H9 (cell line): ENCODE measurements around the gene CDSN. TPM values are rescaled to one million over a fixed set of nuclear protein-coding genes. Genes with fewer than 3 reads are reported as not detected.

Source experiments
- DNase-seq: peaks from one replicate; pipeline ENCODE4 v3.0.0-alpha.2; 2017
- H2AFZ ChIP-seq: one replicate; pipeline ENCODE4 v1.6.1; 2013; ENCODE audit warnings: mild to moderate bottlenecking, low read length, control low read depth, moderate library complexity
- H2AK5ac ChIP-seq: 2 replicates; pipeline ENCODE4 v1.6.1; 2013; ENCODE audit warnings: low read length, control low read depth, mixed read lengths; ENCODE audit not compliant: insufficient read length
- H2BK120ac ChIP-seq: one replicate; pipeline ENCODE4 v1.6.1; 2013; ENCODE audit warnings: low read depth, mild to moderate bottlenecking, low read length, control low read depth, inconsistent platforms; ENCODE audit not compliant: poor library complexity, severe bottlenecking
- H2BK12ac ChIP-seq: 2 replicates; pipeline ENCODE4 v1.6.1; 2013; ENCODE audit warnings: low read length, control low read depth, mixed read lengths, low read depth; ENCODE audit not compliant: insufficient read length
- H2BK15ac ChIP-seq: 2 replicates; pipeline ENCODE4 v1.6.1; 2013; ENCODE audit warnings: low read depth, low read length, control low read depth
- H2BK20ac ChIP-seq: one replicate; pipeline ENCODE4 v1.6.1; 2013; ENCODE audit warnings: low read depth, mild to moderate bottlenecking, low read length, control low read depth, inconsistent platforms; ENCODE audit not compliant: poor library complexity, severe bottlenecking
- H2BK5ac ChIP-seq: 2 replicates; pipeline ENCODE4 v1.6.1; 2013; ENCODE audit warnings: low read length, control low read depth, mixed read lengths; ENCODE audit not compliant: insufficient read length
- H3K14ac ChIP-seq: 2 replicates; pipeline ENCODE4 v1.6.1; 2013; ENCODE audit warnings: low read length, control low read depth; ENCODE audit not compliant: insufficient read depth
- H3K18ac ChIP-seq: 2 replicates; pipeline ENCODE4 v1.6.1; 2013; ENCODE audit warnings: low read depth, mild to moderate bottlenecking, mixed read lengths, low read length, control low read depth; ENCODE audit not compliant: insufficient read length
- H3K23ac ChIP-seq: 2 replicates; pipeline ENCODE4 v1.6.1; 2013; ENCODE audit warnings: low read length, control low read depth, mixed read lengths, low read depth; ENCODE audit not compliant: insufficient read length
- H3K23me2 ChIP-seq: 2 replicates; pipeline ENCODE4 v1.6.1; 2013; ENCODE audit warnings: low read depth, mild to moderate bottlenecking, mixed read lengths, low read length, control low read depth; ENCODE audit not compliant: insufficient read length, poor library complexity, severe bottlenecking
- H3K27ac ChIP-seq: 2 replicates; pipeline ENCODE4 v1.5.1; 2013; ENCODE audit warnings: low read length, control low read depth, mixed read lengths, low read depth; ENCODE audit not compliant: insufficient read length
- H3K27me3 ChIP-seq: 2 replicates; pipeline ENCODE4 v1.6.1; 2013; ENCODE audit warnings: low read length, control low read depth, inconsistent platforms; ENCODE audit not compliant: insufficient read depth
- H3K4ac ChIP-seq: 2 replicates; pipeline ENCODE4 v1.6.1; 2013; ENCODE audit warnings: low read depth, mild to moderate bottlenecking, control low read depth, inconsistent platforms, low read length, moderate library complexity
- H3K4me1 ChIP-seq: 2 replicates; pipeline ENCODE4 v1.6.1; 2013; ENCODE audit warnings: low read length, control low read depth, inconsistent platforms; ENCODE audit not compliant: insufficient read depth
- H3K4me2 ChIP-seq: 2 replicates; pipeline ENCODE4 v1.6.1; 2013; ENCODE audit warnings: low read length, control low read depth, mixed read lengths; ENCODE audit not compliant: insufficient read length, insufficient read depth
- H3K56ac ChIP-seq: 2 replicates; pipeline ENCODE4 v1.6.1; 2013; ENCODE audit warnings: low read depth, mild to moderate bottlenecking, mixed read lengths, low read length, control low read depth; ENCODE audit not compliant: insufficient read length
- H3K79me1 ChIP-seq: 2 replicates; pipeline ENCODE4 v1.6.1; 2013; ENCODE audit warnings: low read depth, mild to moderate bottlenecking, moderate library complexity, low read length, control low read depth, inconsistent platforms; ENCODE audit not compliant: insufficient read depth, poor library complexity, severe bottlenecking
- H3K79me2 ChIP-seq: 2 replicates; pipeline ENCODE4 v1.6.1; 2013; ENCODE audit warnings: low read length, control low read depth, inconsistent platforms; ENCODE audit not compliant: insufficient read depth
- H3K9ac ChIP-seq: 2 replicates; pipeline ENCODE4 v1.6.1; 2013; ENCODE audit warnings: low read length, control low read depth, mixed read lengths; ENCODE audit not compliant: insufficient read length; ENCODE audit errors: extremely low read depth
- H3K9me3 ChIP-seq: one replicate; pipeline ENCODE4 v1.6.1; 2013; ENCODE audit warnings: low read depth, low read length, inconsistent platforms; ENCODE audit not compliant: control insufficient read depth
- H3T11ph ChIP-seq: one replicate; pipeline ENCODE4 v1.6.1; 2013; ENCODE audit warnings: mild to moderate bottlenecking, low read length, control low read depth, inconsistent platforms
- H4K20me1 ChIP-seq: one replicate; pipeline ENCODE4 v1.6.1; 2013; ENCODE audit not compliant: control insufficient read depth, insufficient read length, insufficient read depth
- H4K5ac ChIP-seq: 2 replicates; pipeline ENCODE4 v1.6.1; 2013; ENCODE audit warnings: low read depth, mild to moderate bottlenecking, mixed read lengths, low read length, control low read depth; ENCODE audit not compliant: insufficient read length
- H4K8ac ChIP-seq: replicated peaks from 2 replicates; pipeline ENCODE4 v1.6.1; 2013; ENCODE audit warnings: low read length, control low read depth, mixed read lengths, low read depth; ENCODE audit not compliant: insufficient read length
- H4K91ac ChIP-seq: 2 replicates; pipeline ENCODE4 v1.6.1; 2013; ENCODE audit warnings: low read depth, mild to moderate bottlenecking, moderate library complexity, mixed read lengths, low read length, control low read depth; ENCODE audit not compliant: insufficient read length
- H3K27ac Mint-ChIP-seq, 3 experiments: 2 replicates in 2 of 3; 3 replicates in 1 of 3; pipeline ENCODE4 v1.8.0; 2020 to 2021; ENCODE audit warnings: mixed read lengths in 3 of 3, mild to moderate bottlenecking in 1 of 3, moderate library complexity in 1 of 3
- H3K27me3 Mint-ChIP-seq: 2 replicates; pipeline ENCODE4 v1.8.0; 2021; ENCODE audit warnings: low read depth, mild to moderate bottlenecking, moderate library complexity, mixed read lengths
- H3K36me3 Mint-ChIP-seq, 3 experiments: 2 replicates in 2 of 3; 3 replicates in 1 of 3; pipeline ENCODE4 v1.8.0; 2020 to 2021; ENCODE audit warnings: low read depth in 3 of 3, mixed read lengths in 3 of 3; ENCODE audit not compliant: insufficient read depth in 1 of 3
- H3K4me1 Mint-ChIP-seq, 2 experiments: 2 replicates each; pipeline ENCODE4 v1.8.0; 2020; ENCODE audit warnings: mixed read lengths in 2 of 2
- H3K4me3 Mint-ChIP-seq, 2 experiments: 2 replicates in 1 of 2; 3 replicates in 1 of 2; pipeline ENCODE4 v1.8.0; 2020 to 2021; ENCODE audit warnings: mild to moderate bottlenecking in 2 of 2, mixed read lengths in 2 of 2, moderate library complexity in 1 of 2
- H3K9me3 Mint-ChIP-seq, 2 experiments: 2 replicates in 1 of 2; 3 replicates in 1 of 2; pipeline ENCODE4 v1.8.0; 2020; ENCODE audit warnings: mild to moderate bottlenecking in 2 of 2, mixed read lengths in 2 of 2, moderate library complexity in 1 of 2
- CTCF ChIP-seq: fragments of 200-600 bp; sonication (generic); conservative IDR thresholded peaks from 3 replicates; pipeline ENCODE4 v1.8.0; 2021; ENCODE audit warnings: antibody characterized with exemption, mild to moderate bottlenecking
- WGBS: extraction: QIAGEN DNeasy Blood & Tissue Kit; methylation state at CpG from one replicate; pipeline ENCODE4 v1.1.7; 2013; ENCODE audit warnings: missing lambda C conversion rate, low lambda C conversion rate, mixed read lengths; ENCODE audit not compliant: insufficient read length; ENCODE audit errors: extremely low coverage; 5-methylcytosine and 5-hydroxymethylcytosine counted together
- total RNA-seq: library from RNA; stranded (reverse); gene quantifications from 2 replicates; pipeline ENCODE4 v1.2.1, GENCODE V29; 2021

The CDSN gene
- total RNA-seq, 1 experiment from 2014 or later = not detected

GRCh38 chr6:31140643-31141042 lies 20.4 kb upstream of the CDSN start:
- H2BK120ac ChIP-seq = no peak overlapping the region
- H4K91ac ChIP-seq = no peak overlapping the region
- no peak overlapping the region for H3K23ac ChIP-seq
- no peak overlapping the region for H2AFZ ChIP-seq
- peaks cover 43 to 49% of the 10 kb centered on the region in 2 experiments for H3K4me1 Mint-ChIP-seq
- H3K23me2 ChIP-seq = no peaks in the 10 kb centered on the region
- H3T11ph ChIP-seq = no peak overlapping the region
- no peaks in the 10 kb centered on the region for H4K20me1 ChIP-seq
- TF ChIP-seq CTCF = no peak
- no peak overlapping the region for H2BK5ac ChIP-seq
- no peak overlapping the region for H3K27ac ChIP-seq
- no peak overlapping the region for H3K4me2 ChIP-seq
- no peaks in the 10 kb centered on the region; a peak in 1 of 5 replicates for H3K9me3 Mint-ChIP-seq
- H3K4me3 Mint-ChIP-seq = no peak overlapping the region
- no peak overlapping the region for H4K5ac ChIP-seq
- peaks cover 7% of the 10 kb centered on the region; the same call in 1 of the 2 replicates for H3K4me1 ChIP-seq
- H3K27me3 ChIP-seq = no peaks in the 10 kb centered on the region
- H3K4ac ChIP-seq = no peak overlapping the region
- H2BK15ac ChIP-seq = no peak overlapping the region
- no CpG with 5 or more reads among the region's 15 CpGs for WGBS
- H3K79me1 ChIP-seq = no peaks in the 10 kb centered on the region
- H3K36me3 Mint-ChIP-seq = peaks cover 18 to 35% (median 31%) of the 10 kb centered on the region in 3 experiments
- H2AK5ac ChIP-seq = no peak overlapping the region
- H3K9ac ChIP-seq = no peak overlapping the region
- no peaks in the 10 kb centered on the region; the same call in none of the 2 replicates for H3K27me3 Mint-ChIP-seq
- no peak overlapping the region for H2BK12ac ChIP-seq
- H3K18ac ChIP-seq = no peak overlapping the region
- H4K8ac ChIP-seq = no peak overlapping the region
- H2BK20ac ChIP-seq = no peak overlapping the region
- DNase-seq = no peak
- H3K14ac ChIP-seq = no peak overlapping the region; the same call in 1 of the 2 replicates
- no peaks in the 10 kb centered on the region for H3K79me2 ChIP-seq
- H3K27ac Mint-ChIP-seq = no peak overlapping the region
- H3K9me3 ChIP-seq = no peaks in the 10 kb centered on the region
- no peak overlapping the region for H3K56ac ChIP-seq
